Ishikawa (cell line): ENCODE data around the gene PADI2.

Experiments
- CEBPB ChIP-seq: IDR thresholded peaks from 2 replicates; pipeline ENCODE4 v1.6.1; 2012
- CREB1 ChIP-seq: IDR thresholded peaks from 2 replicates; pipeline ENCODE4 v1.6.1; 2012; ENCODE audit warnings: low read depth
- EGR1 ChIP-seq: IDR thresholded peaks from 2 replicates; pipeline ENCODE4 v1.6.1; 2012
- EP300 ChIP-seq: IDR thresholded peaks from 2 replicates; pipeline ENCODE4 v1.6.1; 2012; ENCODE audit warnings: borderline replicate concordance
- FOXM1 ChIP-seq: IDR thresholded peaks from 2 replicates; pipeline ENCODE4 v1.6.1; 2012; ENCODE audit warnings: low read depth, borderline replicate concordance
- MAX ChIP-seq: IDR thresholded peaks from 2 replicates; pipeline ENCODE4 v1.6.1; 2012
- NFIC ChIP-seq: IDR thresholded peaks from 2 replicates; pipeline ENCODE4 v1.6.1; 2012
- RAD21 ChIP-seq: IDR thresholded peaks from 2 replicates; pipeline ENCODE4 v1.6.1; 2012; ENCODE audit warnings: low read depth
- REST ChIP-seq: IDR thresholded peaks from 2 replicates; pipeline ENCODE4 v1.6.1; 2012; ENCODE audit warnings: low read depth, mild to moderate bottlenecking
- TAF1 ChIP-seq: IDR thresholded peaks from 2 replicates; pipeline ENCODE4 v1.6.1; 2012; ENCODE audit warnings: low read depth, mild to moderate bottlenecking
- TCF12 ChIP-seq: IDR thresholded peaks from 2 replicates; pipeline ENCODE4 v1.6.1; 2012; ENCODE audit warnings: low read depth
- TEAD4 ChIP-seq: IDR thresholded peaks from 2 replicates; pipeline ENCODE4 v1.6.1; 2012
- USF1 ChIP-seq: IDR thresholded peaks from 2 replicates; pipeline ENCODE4 v1.6.1; 2012
- YY1 ChIP-seq: IDR thresholded peaks from 2 replicates; pipeline ENCODE4 v1.6.1; 2012; ENCODE audit warnings: low read depth
- ZBTB7A ChIP-seq: IDR thresholded peaks from 2 replicates; pipeline ENCODE4 v1.6.1; 2012; ENCODE audit warnings: low read depth

Gene PADI2

GRCh38 chr1:17120962-17121837 lies 1.9 kb upstream of the PADI2 start:
- TF ChIP-seq NFIC (no peak), REST (no peak), EGR1 (no peak), YY1 (no peak), USF1 (no peak), CEBPB (no peak), TCF12 (no peak), RAD21 (no peak), TEAD4 (no peak), CREB1 (no peak), FOXM1 (no peak), ZBTB7A (no peak), EP300 (no peak), TAF1 (no peak), MAX (no peak)

- TF ChIP-seq TCF12 (no peak), NFIC (no peak), TEAD4 (no peak), YY1 (no peak), MAX (no peak), REST (no peak), CREB1 (no peak)
Observed at GRCh38 chr1:17120481-17120877, 1.2 kb upstream of the PADI2 start.

GRCh38 chr1:17119773-17120480 lies 676 bp upstream of the PADI2 start:
- no peak for TF ChIP-seq EGR1
- no peak for TF ChIP-seq FOXM1
- no peak for TF ChIP-seq USF1
- no peak for TF ChIP-seq RAD21
- no peak for TF ChIP-seq CEBPB
- TF ChIP-seq NFIC = no peak
- TF ChIP-seq TAF1 = no peak
- TF ChIP-seq MAX = no peak
- no peak for TF ChIP-seq CREB1
- no peak for TF ChIP-seq ZBTB7A
- no peak for TF ChIP-seq REST
- no peak for TF ChIP-seq YY1
- TF ChIP-seq EP300 = no peak
- TF ChIP-seq TEAD4 = no peak
- no peak for TF ChIP-seq TCF12

- TF ChIP-seq TAF1 = no peak
- no peak for TF ChIP-seq TEAD4
- no peak for TF ChIP-seq USF1
- no peak for TF ChIP-seq FOXM1
- TF ChIP-seq TCF12 = no peak
- no peak for TF ChIP-seq RAD21
- no peak for TF ChIP-seq EP300
- TF ChIP-seq ZBTB7A = no peak
- no peak for TF ChIP-seq MAX
- no peak for TF ChIP-seq YY1
- TF ChIP-seq EGR1 = no peak
Observed at GRCh38 chr1:17118706-17119075, 560 bp downstream of the PADI2 start.
